GM19023 (cell line): Measurements from ENCODE around the gene WIF1.

Experiments
- ATAC-seq: cut with Tn5 transposase; IDR thresholded peaks from one replicate; pipeline ENCODE4 v1.9.1; 2021; ENCODE audit warnings: mild to moderate bottlenecking, moderate library complexity; ENCODE audit not compliant: unreplicated experiment

The WIF1 gene

GRCh38 chr12:65121049-65121955, at the start of gene WIF1:
WIF1 (minus strand) TSS chr12:65121305; CDS start chr12:65121191, 114 bp downstream.
- ATAC-seq: peak; percentile 58

- ATAC-seq: peak; percentile 51
These were observed 49.2 kb upstream of the WIF1 start for GRCh38 chr12:65170209-65170881.

GRCh38 chr12:65169320-65170208, 48.5 kb upstream of the WIF1 start, which contains the start of gene LEMD3:
LEMD3 (plus strand) TSS chr12:65169583; CDS start chr12:65169597, 14 bp downstream.
- peak; percentile 94 for ATAC-seq

GRCh38 chr12:65168681-65169319, 47.7 kb upstream of the WIF1 start:
- peak; percentile 1 for ATAC-seq

GRCh38 chr12:65164774-65165173, 43.7 kb upstream of the WIF1 start:
- no peak for ATAC-seq

GRCh38 chr12:65164244-65164643, 43.1 kb upstream of the WIF1 start:
- no peak for ATAC-seq

- ATAC-seq: no peak
These were observed 41.5 kb upstream of the WIF1 start for GRCh38 chr12:65162609-65163008.

GRCh38 chr12:65157091-65157490, 36.0 kb upstream of the WIF1 start:
- ATAC-seq: no peak

GRCh38 chr12:65156366-65156841, 35.3 kb upstream of the WIF1 start:
- ATAC-seq: peak; percentile 90

- ATAC-seq: peak; percentile 39
These were observed 34.7 kb upstream of the WIF1 start for GRCh38 chr12:65155784-65156183.

- no peak for ATAC-seq
These were observed 31.5 kb upstream of the WIF1 start for GRCh38 chr12:65152596-65152995.

GRCh38 chr12:65152012-65152411, 30.9 kb upstream of the WIF1 start:
- no peak for ATAC-seq

GRCh38 chr12:65147312-65147905, 26.3 kb upstream of the WIF1 start:
- no peak for ATAC-seq

- no peak for ATAC-seq
These were observed 19.6 kb upstream of the WIF1 start for GRCh38 chr12:65140738-65141137.

- ATAC-seq: no peak
These were observed 18.3 kb upstream of the WIF1 start for GRCh38 chr12:65139389-65139788.

GRCh38 chr12:65133879-65134278, 12.8 kb upstream of the WIF1 start:
- ATAC-seq: no peak

- ATAC-seq: no peak
These were observed 5.4 kb upstream of the WIF1 start for GRCh38 chr12:65126482-65126881.

GRCh38 chr12:65125975-65126374, 4.9 kb upstream of the WIF1 start:
- ATAC-seq: no peak

GRCh38 chr12:65125247-65125646, 4.1 kb upstream of the WIF1 start:
- no peak for ATAC-seq
